Measurements from ENCODE around the gene SLC9A3.

GRCh38 chr5:520196-520849 lies 3.9 kb downstream of the SLC9A3 start:
- TF ChIP-seq ZSCAN16 (tag by site-specific recombination; IDR thresholded peaks at IDR 0.05), result no peak
- no peak for TF ChIP-seq TSHZ1 (tag by site-specific recombination; IDR thresholded peaks at IDR 0.05; ENCODE audit: borderline replicate concordance)
- no peak for TF ChIP-seq SCRT1 (tag by site-specific recombination; IDR thresholded peaks at IDR 0.05; ENCODE audit: borderline replicate concordance)
